ENCODE measurements around the gene DENND1A.
"Not testable (repeated sequence)": the region's sequence is repeated elsewhere in the genome, so short reads cannot be mapped to it uniquely, and the experiment has no call there.

DENND1A gene

GRCh38 chr9:123407217-123407851 is 522.6 kb downstream of the DENND1A start:
- in situ Hi-C loops (cut with HindIII; ENCODE audit: low sequenced_read_pairs): no loop called here

DNA sequence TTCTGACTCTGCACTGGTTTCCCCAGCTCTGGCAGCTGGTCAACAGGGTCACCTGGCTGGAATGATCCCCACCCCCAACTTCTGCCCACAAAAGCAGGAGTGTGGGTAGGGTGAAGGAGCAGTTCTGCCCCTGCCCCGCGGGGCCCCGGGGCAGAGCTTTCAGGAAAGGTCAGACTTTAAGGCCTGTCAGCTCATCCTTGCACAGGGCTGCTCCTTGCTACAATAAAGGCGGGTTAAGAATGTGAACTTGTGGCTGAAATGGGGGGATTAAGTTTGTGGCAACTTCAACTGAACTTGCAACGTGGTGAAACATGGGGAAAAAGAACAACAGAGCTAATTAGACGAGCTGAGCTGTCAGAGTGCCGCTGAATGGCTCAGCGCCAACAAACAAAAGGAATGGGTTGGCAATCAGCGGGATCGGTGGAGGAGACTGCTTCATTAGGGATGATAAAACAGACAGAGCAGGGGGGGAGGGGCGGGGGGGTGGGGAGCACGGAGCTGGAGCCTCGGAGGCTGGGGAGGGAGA is 523.2 kb downstream of the DENND1A start:
- in situ Hi-C loops (cut with HindIII; ENCODE audit: low sequenced_read_pairs): no loop called here

DNA sequence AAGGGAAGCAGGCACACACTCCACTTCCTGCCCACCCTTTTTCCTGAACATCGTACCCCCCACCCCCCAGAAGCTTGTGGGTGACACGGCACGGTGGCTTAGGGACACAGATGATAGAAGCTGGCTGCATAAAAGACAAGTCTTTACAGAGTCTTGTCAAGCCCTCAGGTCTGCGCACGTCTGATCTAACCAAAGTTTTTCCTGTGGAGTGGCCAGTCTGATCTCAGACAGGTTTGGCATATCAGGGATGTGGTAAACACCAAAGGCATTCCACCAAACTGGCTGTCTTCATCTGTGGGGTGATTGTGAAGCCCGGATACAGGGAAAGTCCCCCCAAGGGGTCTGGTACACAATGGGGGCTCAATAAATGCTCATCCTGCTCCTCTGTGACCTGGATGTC is 523.9 kb downstream of the DENND1A start:
- in situ Hi-C loops (cut with HindIII; ENCODE audit: low sequenced_read_pairs): no loop called here

- in situ Hi-C loops (cut with HindIII; ENCODE audit: low sequenced_read_pairs): no loop called here
Observed at GRCh38 chr9:123402981-123403509, 526.9 kb downstream of the DENND1A start.

DNA sequence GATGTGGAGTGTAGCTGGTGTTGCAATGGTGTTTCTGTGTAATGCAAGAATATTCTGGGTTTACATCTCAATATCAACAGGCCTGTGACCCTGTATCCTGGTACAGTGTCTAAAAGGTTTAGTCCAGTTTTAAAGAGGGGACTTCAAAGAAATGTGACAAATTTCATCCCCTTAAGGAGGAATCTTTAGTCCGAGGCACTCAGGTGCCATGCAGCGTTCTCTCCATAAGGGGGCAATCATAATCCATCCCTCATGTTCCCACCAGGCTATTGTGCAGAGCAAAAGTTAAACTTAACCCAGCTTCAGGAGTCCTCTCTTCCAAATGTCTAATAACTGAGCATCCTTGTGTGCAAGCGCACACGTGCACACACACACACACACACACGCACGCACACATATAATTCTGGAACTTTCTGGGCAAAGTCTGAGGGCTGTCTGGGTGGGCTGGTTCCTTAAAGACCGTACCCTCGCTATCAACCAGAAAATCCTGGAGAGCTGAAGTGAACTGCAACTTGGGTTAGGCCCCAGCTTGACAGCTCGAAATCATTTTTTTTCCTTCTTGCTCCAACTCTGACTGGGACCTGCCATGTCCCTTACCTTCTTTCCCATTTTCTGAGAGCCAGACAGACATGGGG is 527.9 kb downstream of the DENND1A start:
- in situ Hi-C loops (cut with HindIII; ENCODE audit: low sequenced_read_pairs): no loop called here

- in situ Hi-C loops (cut with HindIII; ENCODE audit: low sequenced_read_pairs): no loop called here
Observed at GRCh38 chr9:123400926-123401503, 528.9 kb downstream of the DENND1A start.

GRCh38 chr9:123399803-123400378 is 530.0 kb downstream of the DENND1A start:
- in situ Hi-C loops (cut with HindIII; ENCODE audit: low sequenced_read_pairs): no loop called here

DNA sequence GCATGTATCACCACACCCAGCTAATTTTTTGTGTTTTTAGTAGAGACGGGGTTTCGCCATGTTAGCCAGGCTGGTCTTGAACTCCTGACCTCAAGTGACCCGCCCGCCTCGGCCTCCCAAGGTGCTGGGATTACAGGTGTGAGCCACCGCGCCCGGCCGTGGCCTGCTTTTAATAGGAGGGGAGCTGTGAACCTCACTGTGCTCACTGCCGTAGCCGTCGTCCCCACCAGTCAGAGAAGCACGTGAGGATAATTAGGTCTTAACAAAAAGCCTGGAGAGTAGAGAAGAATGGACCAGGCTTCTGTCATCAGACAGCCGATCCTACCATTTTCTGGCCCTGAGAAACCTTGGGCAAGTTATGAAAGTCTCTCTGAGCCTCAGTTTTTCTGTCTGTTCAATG is 531.0 kb downstream of the DENND1A start:
- in situ Hi-C loops (cut with HindIII; ENCODE audit: low sequenced_read_pairs): not testable (repeated sequence)

DNA sequence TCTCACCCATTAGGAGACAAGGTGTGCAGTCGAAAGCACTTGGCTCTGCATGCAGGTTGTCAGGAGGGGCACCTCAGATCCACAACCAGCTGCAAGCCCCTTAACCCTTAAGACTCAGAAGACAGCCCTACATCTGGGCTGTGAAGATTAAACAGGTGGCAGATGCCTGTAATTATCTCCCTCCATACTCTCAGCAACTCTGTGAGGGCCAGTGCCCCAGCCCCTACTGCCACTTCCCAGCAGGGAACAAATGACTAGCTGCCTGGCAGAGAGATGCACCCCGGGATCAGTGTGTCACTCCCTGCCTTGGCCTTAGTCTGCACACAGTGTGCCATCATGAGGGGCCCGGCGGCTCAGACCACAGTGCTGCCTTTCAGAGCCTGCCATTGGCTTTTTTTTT is 532.0 kb downstream of the DENND1A start:
- in situ Hi-C loops (cut with HindIII; ENCODE audit: low sequenced_read_pairs): no loop called here

GRCh38 chr9:123395689-123396511 is 534.0 kb downstream of the DENND1A start:
- in situ Hi-C loops (cut with HindIII; ENCODE audit: low sequenced_read_pairs): no loop called here

DNA sequence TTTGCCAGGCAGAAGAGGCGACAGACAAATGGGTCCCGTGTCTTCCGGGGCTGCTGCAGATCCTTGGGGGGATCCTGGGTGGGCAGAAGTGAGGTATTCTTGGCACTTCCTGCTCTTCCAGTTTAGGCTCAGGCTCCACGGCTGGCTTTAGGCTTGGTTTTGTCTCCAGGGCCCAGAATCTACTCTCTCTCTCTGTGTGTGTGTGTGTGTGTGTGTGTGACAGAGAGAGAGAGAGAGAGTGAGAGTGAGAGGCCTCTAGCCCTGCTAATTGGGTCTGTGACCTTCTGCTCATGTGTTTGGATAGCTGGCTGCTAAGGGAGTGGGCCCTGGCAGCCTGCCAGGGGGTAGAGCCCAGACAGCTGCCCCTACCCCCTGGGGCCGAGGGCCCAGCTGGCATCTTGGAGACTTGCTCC is 534.6 kb downstream of the DENND1A start:
- in situ Hi-C loops (cut with HindIII; ENCODE audit: low sequenced_read_pairs): no loop called here

- in situ Hi-C loops (cut with HindIII; ENCODE audit: low sequenced_read_pairs): no loop called here
Observed at GRCh38 chr9:123394291-123395235, 535.4 kb downstream of the DENND1A start.

GRCh38 chr9:123392802-123393201 is 537.1 kb downstream of the DENND1A start:
- in situ Hi-C loops (cut with HindIII; ENCODE audit: low sequenced_read_pairs): no loop called here

DNA sequence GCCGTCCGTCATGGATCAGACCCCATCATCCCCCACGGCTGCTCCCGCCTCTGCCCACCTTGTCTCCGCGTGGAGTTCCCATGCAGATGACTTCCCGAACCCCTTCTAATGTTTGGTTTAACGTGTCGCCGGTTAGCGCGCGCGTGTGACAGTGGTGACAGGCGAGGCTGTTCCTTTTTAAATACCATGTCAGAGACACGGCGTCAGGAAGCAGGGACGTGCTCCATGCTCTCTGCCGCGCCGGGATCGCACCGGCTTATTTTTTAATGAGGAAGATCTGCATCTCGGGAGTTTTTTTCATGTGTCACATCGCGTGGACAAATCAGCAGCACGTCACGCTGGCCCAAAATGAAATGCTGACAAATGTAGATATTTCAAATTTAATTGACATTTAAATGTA is 538.0 kb downstream of the DENND1A start:
- in situ Hi-C loops (cut with HindIII; ENCODE audit: low sequenced_read_pairs): no loop called here

- in situ Hi-C loops (cut with HindIII; ENCODE audit: low sequenced_read_pairs): no loop called here
Observed at GRCh38 chr9:123391233-123391632, 538.7 kb downstream of the DENND1A start.

DNA sequence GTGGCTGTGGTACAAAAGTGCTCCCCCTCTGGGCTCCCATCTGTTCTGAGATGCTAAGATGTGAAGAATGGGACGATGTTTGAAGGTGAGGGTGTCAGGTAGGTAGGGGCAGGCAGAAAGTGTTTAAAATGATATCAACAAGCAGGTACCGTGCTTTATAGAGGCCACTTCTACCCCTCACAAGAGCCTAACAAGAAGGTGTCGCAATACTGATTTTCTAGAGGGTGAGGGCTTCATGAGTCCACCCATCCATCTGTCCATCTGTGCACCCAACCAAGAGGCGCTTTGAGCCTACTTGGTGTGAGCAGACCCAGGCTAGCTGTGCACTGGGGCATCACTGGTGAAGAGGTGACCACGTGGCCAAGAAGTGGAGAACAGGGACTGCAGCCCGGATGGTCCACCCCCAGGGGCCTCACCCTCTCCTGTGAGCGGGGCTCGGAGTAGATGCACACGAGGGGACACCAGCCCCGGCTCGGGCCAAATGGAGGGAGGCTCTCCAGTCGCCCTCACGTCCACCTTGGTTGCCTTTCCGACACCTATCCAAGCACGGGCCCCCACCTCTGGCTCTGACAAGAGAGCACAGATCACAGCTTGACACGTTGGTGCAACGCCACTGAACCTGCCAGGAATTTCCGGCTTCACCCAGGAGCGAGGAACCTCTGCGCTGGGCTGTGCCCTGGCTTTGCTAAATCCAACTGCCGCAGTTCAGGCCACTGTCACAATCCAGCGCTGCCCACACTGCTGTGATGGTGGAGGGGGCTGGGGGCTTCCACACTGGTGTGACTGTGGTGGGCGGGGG is 539.4 kb downstream of the DENND1A start:
- in situ Hi-C loops (cut with HindIII; ENCODE audit: low sequenced_read_pairs): no loop called here

- in situ Hi-C loops (cut with HindIII; ENCODE audit: low sequenced_read_pairs): no loop called here
Observed at GRCh38 chr9:123389698-123390097, 540.2 kb downstream of the DENND1A start.

DNA sequence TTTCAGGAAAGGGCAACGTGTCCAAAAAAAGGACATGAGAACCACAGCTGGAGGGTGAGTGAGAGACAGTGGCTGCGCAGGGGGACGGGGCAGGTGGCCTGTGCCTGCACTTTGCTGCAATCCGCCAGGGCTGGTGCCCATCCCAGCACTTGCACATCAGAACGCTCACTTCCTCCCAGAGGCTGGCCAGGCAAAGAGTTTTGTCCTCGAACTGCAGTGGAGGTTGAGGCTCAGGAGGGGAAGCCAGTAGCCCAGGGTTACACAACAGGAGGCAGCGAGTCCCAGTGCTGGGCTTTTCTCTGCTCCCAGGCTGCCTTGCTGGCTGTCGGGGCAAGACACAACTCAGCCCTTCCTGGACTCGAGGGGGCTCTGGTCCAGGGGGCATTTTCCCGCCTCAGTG is 540.9 kb downstream of the DENND1A start:
- in situ Hi-C loops (cut with HindIII; ENCODE audit: low sequenced_read_pairs): no loop called here

- in situ Hi-C loops (cut with HindIII; ENCODE audit: low sequenced_read_pairs): no loop called here
Observed at GRCh38 chr9:123387686-123388085, 542.2 kb downstream of the DENND1A start.

Measured in endothelial cell of hepatic sinusoid (primary cell).